Muscle layer of colon (tissue), 2 donors: ENCODE results near the gene ZBTB7B.

ENCODE experiments used
- H3K27ac ChIP-seq: one replicate; pipeline ENCODE4 v1.7.0; 2013; ENCODE audit warnings: low read depth, mild to moderate bottlenecking, low read length, moderate library complexity
- H3K27me3 ChIP-seq, 2 donors: one replicate each; pipeline ENCODE4 v1.7.0; 2013; ENCODE audit warnings: low read length in 2 of 2, mild to moderate bottlenecking in 2 of 2; ENCODE audit not compliant: insufficient read depth in 2 of 2, control insufficient read depth in 1 of 2
- H3K36me3 ChIP-seq: one replicate; pipeline ENCODE4 v1.7.0; 2013; ENCODE audit warnings: mild to moderate bottlenecking, low read length; ENCODE audit not compliant: insufficient read depth
- H3K4me1 ChIP-seq: one replicate; pipeline ENCODE4 v1.7.0; 2013; ENCODE audit warnings: mild to moderate bottlenecking, low read length; ENCODE audit not compliant: insufficient read depth
- H3K4me3 ChIP-seq, 2 donors: one replicate each; pipeline ENCODE4 v1.7.0; 2013; ENCODE audit warnings: low read length in 2 of 2, low read depth in 1 of 2, mild to moderate bottlenecking in 1 of 2, moderate library complexity in 1 of 2
- H3K9ac ChIP-seq: one replicate; pipeline ENCODE4 v1.7.0; 2013; ENCODE audit warnings: low read length
- H3K9me3 ChIP-seq: one replicate; pipeline ENCODE4 v1.7.0; 2013; ENCODE audit warnings: mild to moderate bottlenecking, low read length
- donor health status: abdominal sarcoma.
- donor health status: Adenocarcinoma of cecum.

Gene ZBTB7B

GRCh38 chr1:155038602-155039307 is 36.2 kb downstream of the ZBTB7B start:
- Histone ChIP-seq H3K27me3 (no peaks in the 10 kb centered on the region), H3K27ac (no peak overlapping the region), H3K4me3 (no peak overlapping the region), H3K4me1 (no peaks in the 10 kb centered on the region), H3K9ac (no peak overlapping the region), H3K9me3 (no peaks in the 10 kb centered on the region), H3K36me3 (no peaks in the 10 kb centered on the region)

- Histone ChIP-seq H3K27me3 (no peaks in the 10 kb centered on the region), H3K4me1 (no peaks in the 10 kb centered on the region), H3K27ac (no peak overlapping the region), H3K4me3 (no peak overlapping the region), H3K9me3 (no peaks in the 10 kb centered on the region), H3K9ac (no peak overlapping the region), H3K36me3 (no peaks in the 10 kb centered on the region)
Measured at GRCh38 chr1:155039308-155039669, 36.7 kb downstream of the ZBTB7B start.

DNA sequence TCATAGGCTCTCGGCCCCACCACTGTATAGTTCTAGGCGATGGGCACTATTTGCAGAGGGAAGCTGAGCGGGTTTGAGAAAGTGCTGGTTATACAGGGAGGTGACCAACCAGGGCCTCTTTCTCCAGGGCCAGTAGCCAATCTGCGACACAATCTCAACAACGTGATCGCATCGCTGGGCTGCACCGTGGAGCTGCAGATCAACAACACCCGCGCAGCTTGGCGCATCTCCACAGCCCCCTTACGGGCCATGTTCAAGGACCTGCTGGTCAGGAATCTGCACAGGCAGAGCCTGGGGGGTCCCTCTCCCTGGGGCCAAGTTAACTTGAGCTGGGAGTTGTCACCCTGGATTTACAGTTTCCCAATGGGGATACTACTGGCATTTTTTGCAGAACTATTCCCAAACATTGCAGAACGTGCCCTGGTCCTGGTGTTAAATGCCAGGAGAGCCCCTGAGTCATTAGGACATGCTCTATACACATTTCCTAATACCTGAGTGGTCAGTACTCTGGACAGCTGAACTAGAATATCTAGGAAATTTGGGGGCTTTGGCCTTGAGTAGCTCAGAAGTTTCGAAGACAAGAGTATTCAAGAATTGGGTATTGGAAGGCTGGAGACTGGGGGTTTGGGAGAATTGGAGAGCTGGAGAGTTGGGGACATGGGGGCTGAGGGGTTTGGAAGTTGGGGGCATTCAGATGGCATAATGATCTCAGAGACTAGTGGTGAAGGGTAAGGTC is 37.9 kb downstream of the ZBTB7B start:
- no peaks in the 10 kb centered on the region for H3K36me3 ChIP-seq
- no peaks in the 10 kb centered on the region for H3K9me3 ChIP-seq
- no peak overlapping the region for H3K9ac ChIP-seq
- H3K27me3 ChIP-seq = no peaks in the 10 kb centered on the region
- H3K4me3 ChIP-seq = no peak overlapping the region
- H3K27ac ChIP-seq = no peak overlapping the region
- H3K4me1 ChIP-seq = no peaks in the 10 kb centered on the region

GRCh38 chr1:155042789-155043188 is 40.2 kb downstream of the ZBTB7B start:
- Histone ChIP-seq H3K9me3 (no peaks in the 10 kb centered on the region), H3K4me1 (no peaks in the 10 kb centered on the region), H3K36me3 (no peaks in the 10 kb centered on the region), H3K9ac (no peak overlapping the region), H3K4me3 (no peak overlapping the region), H3K27ac (no peak overlapping the region), H3K27me3 (no peaks in the 10 kb centered on the region)

- H3K9ac ChIP-seq = no peak overlapping the region
- H3K27ac ChIP-seq = no peak overlapping the region
Measured at GRCh38 chr1:155043301-155043702, 40.7 kb downstream of the ZBTB7B start.

GRCh38 chr1:155043793-155044192 is 41.2 kb downstream of the ZBTB7B start:
- Histone ChIP-seq H3K9me3 (no peaks in the 10 kb centered on the region), H3K36me3 (no peaks in the 10 kb centered on the region), H3K9ac (no peak overlapping the region), H3K27me3 (no peaks in the 10 kb centered on the region), H3K4me1 (no peaks in the 10 kb centered on the region), H3K27ac (no peak overlapping the region), H3K4me3 (no peak overlapping the region)

More at GRCh38 chr1:155043301-155043702, 40.7 kb downstream of the ZBTB7B start:
- H3K36me3 ChIP-seq = no peaks in the 10 kb centered on the region
- H3K27me3 ChIP-seq = no peaks in the 10 kb centered on the region
- H3K9me3 ChIP-seq = no peaks in the 10 kb centered on the region
- no peaks in the 10 kb centered on the region for H3K4me1 ChIP-seq
- no peak overlapping the region for H3K4me3 ChIP-seq

- Histone ChIP-seq H3K36me3 (no peaks in the 10 kb centered on the region), H3K4me1 (no peaks in the 10 kb centered on the region), H3K27me3 (no peaks in the 10 kb centered on the region), H3K9me3 (no peaks in the 10 kb centered on the region), H3K9ac (no peak overlapping the region), H3K4me3 (no peak overlapping the region), H3K27ac (no peak overlapping the region)
Measured at GRCh38 chr1:155044365-155044764, 41.8 kb downstream of the ZBTB7B start.

DNA sequence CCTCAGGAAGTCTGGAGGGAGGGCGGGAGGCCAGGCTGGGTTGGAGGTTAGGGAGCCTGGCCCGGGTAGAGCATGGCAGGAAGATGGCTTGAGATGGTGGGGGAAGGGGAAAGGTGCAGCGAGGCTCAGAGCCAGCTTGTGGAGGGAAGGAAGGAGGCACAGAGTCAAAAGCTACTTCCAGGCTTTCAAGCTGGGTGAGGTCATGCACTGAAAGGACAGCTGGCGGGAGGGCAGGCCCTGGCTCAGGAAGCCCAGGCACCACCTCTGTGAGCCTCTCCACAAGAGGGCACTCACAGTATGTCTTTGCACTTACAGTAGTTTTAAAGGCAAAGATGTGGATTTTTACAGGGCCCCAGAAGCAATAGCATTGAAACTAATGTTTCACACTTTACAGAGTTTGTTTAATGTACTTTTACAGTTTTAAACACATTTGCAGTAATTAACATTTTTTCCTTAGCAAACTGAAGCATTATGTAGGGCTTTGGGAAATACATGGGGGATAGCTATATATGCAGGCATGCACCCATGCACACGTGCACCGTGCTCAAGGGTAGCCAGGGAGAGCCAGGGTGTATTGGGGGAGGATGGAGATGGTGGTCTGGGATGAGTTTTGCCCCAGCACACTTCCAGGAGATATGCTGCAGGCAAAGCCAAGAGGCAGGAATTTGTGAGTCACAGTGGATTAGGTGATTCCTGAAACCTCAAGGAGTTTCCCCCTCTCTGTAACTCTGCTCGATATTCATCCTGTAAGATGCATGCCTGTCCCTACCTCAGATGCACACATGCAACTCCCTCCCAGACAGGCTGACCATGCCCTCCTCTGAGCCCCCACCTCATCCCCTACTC is 42.4 kb downstream of the ZBTB7B start:
- Histone ChIP-seq H3K36me3 (no peaks in the 10 kb centered on the region), H3K4me1 (peaks cover 6% of the 10 kb centered on the region), H3K27ac (no peak overlapping the region), H3K4me3 (no peak overlapping the region), H3K27me3 (no peaks in the 10 kb centered on the region), H3K9me3 (no peaks in the 10 kb centered on the region), H3K9ac (no peak overlapping the region)

- Histone ChIP-seq H3K4me1 (peaks cover 17% of the 10 kb centered on the region), H3K9me3 (no peaks in the 10 kb centered on the region), H3K36me3 (peaks cover 4% of the 10 kb centered on the region), H3K27me3 (no peaks in the 10 kb centered on the region), H3K4me3 (no peak overlapping the region), H3K9ac (no peak overlapping the region), H3K27ac (no peak overlapping the region)
Measured at GRCh38 chr1:155048449-155049334, 46.1 kb downstream of the ZBTB7B start.

DNA sequence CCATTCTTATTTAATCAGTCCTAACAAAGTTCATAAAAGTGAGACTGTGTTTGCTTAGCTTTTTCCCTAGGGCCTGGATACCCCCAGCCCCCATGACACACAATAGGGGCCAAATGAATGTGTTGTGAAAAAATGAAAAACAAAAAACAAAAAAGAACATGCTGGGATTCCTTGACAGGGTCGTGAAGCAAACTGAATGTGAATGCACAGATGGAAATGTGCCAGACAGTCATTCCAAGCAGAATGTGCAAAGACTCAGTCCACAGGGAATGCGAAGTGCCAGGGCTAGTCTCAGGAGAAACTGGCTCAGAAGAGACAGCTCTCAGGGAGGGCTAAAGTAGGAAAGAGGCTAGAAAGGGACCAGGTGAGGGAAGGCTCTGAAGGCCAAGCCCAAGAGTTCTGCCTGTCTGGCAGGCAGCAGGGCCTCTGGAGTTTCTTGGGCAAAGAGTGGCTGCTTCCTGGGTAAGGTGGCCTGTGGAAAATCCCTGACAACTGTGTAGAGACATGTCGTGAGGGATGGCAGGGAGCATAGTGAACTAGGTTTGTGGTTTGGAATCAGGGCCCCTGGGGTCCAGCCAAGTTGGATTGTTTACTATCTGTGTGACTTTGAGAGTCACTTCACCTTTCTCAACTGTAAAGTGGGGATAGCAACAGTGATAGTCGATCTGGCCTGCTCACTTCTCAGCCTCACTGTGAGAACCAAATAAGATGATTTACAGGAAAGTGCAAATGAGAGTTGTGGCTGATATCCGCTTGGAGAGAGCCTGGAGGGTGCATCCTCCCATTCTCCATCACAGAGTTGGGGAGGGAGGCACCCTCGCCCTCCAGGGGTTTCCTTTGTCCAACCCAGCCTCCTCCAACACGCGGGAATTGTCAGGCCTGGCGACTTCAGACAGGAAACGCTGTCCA is 47.3 kb downstream of the ZBTB7B start:
- Histone ChIP-seq H3K4me1 (peaks cover 17% of the 10 kb centered on the region), H3K9me3 (no peaks in the 10 kb centered on the region)

More for the DNA sequence above, 47.3 kb downstream of the ZBTB7B start:
- Histone ChIP-seq H3K9ac (peak overlapping the region; percentile 12), H3K27me3 (no peaks in the 10 kb centered on the region), H3K4me3 (peak overlapping the region; percentile 58 to 77), H3K36me3 (peaks cover 4% of the 10 kb centered on the region), H3K27ac (peak overlapping the region; percentile 92)
